Neural cell (in vitro differentiated cells): ENCODE results near the gene EVPL. TPM values are rescaled to one million over a fixed set of nuclear protein-coding genes. Genes with fewer than 3 reads are reported as not detected.
A peak's percentile ranks its signal among the peaks of the same experiment; 100 is the strongest.

ENCODE experiments used
- H2AFZ ChIP-seq: fragments of 200-600, 300-800 bp; sonication (generic), shearing (Covaris generic); 2 replicates; pipeline ENCODE4 v1.6.0; 2014; ENCODE audit warnings: low read depth, mild to moderate bottlenecking, antibody characterized with exemption, low read length, moderate library complexity
- H3F3A ChIP-seq: fragments of 200-600 bp; shearing (Covaris generic); 2 replicates; pipeline ENCODE4 v1.6.1; 2016; ENCODE audit warnings: mild to moderate bottlenecking, moderate library complexity, mixed read lengths, antibody characterized with exemption, low read length; ENCODE audit not compliant: insufficient read depth, poor library complexity, severe bottlenecking
- H3K27ac ChIP-seq: fragments of 200-600, 300-800 bp; sonication (generic), shearing (Covaris generic); 2 replicates; pipeline ENCODE4 v1.5.1; 2014; ENCODE audit warnings: mild to moderate bottlenecking, low read length, moderate library complexity
- H3K27me3 ChIP-seq: fragments of 300-800, 200-600 bp; sonication (generic), shearing (Covaris generic); 2 replicates; pipeline ENCODE4 v1.6.0; 2014; ENCODE audit warnings: mild to moderate bottlenecking, low read depth, low read length, moderate library complexity; ENCODE audit not compliant: insufficient read depth
- H3K36me3 ChIP-seq: fragments of 300-800, 200-600 bp; sonication (generic), shearing (Covaris generic); 2 replicates; pipeline ENCODE4 v1.5.1; 2014; ENCODE audit warnings: mild to moderate bottlenecking, antibody characterized with exemption, low read length, moderate library complexity; ENCODE audit not compliant: insufficient read depth
- H3K4me2 ChIP-seq: fragments of 300-800, 200-600 bp; sonication (generic), shearing (Covaris generic); 2 replicates; pipeline ENCODE4 v1.6.0; 2014; ENCODE audit warnings: mild to moderate bottlenecking, low read length
- H3K4me3 ChIP-seq: fragments of 300-800, 200-600 bp; sonication (generic), shearing (Covaris generic); 2 replicates; pipeline ENCODE4 v1.5.1; 2014; ENCODE audit warnings: mild to moderate bottlenecking, low read length, moderate library complexity
- H3K79me2 ChIP-seq: fragments of 200-600 bp; shearing (Covaris generic); replicated peaks from 2 replicates; pipeline ENCODE4 v1.6.0; 2014; ENCODE audit warnings: mild to moderate bottlenecking, low read length, moderate library complexity; ENCODE audit not compliant: insufficient read depth
- H3K9ac ChIP-seq: fragments of 300-800, 200-600 bp; sonication (generic), shearing (Covaris generic); 2 replicates; pipeline ENCODE4 v1.6.1; 2016; ENCODE audit warnings: mild to moderate bottlenecking, low read length, mixed read lengths
- H3K9me2 ChIP-seq: fragments of 200-600 bp; shearing (Covaris generic); 2 replicates; pipeline ENCODE4 v1.6.1; 2016; ENCODE audit warnings: mild to moderate bottlenecking, low read length, mixed read lengths; ENCODE audit not compliant: insufficient read depth
- H3K9me3 ChIP-seq: fragments of 200-600, 300-800 bp; sonication (generic), shearing (Covaris generic); 2 replicates; pipeline ENCODE4 v1.6.1; 2016; ENCODE audit warnings: mild to moderate bottlenecking, mixed run types, low read length, moderate library complexity, mixed read lengths
- H4K20me1 ChIP-seq: fragments of 200-600 bp; shearing (Covaris generic); 2 replicates; pipeline ENCODE4 v1.6.1; 2016; ENCODE audit warnings: mild to moderate bottlenecking, mixed run types; ENCODE audit not compliant: insufficient read depth
- CTCF ChIP-seq: fragments of 450-650 bp; IDR thresholded peaks from 2 replicates; pipeline ENCODE4 v1.5.1; 2014; ENCODE audit warnings: antibody characterized with exemption, mild to moderate bottlenecking, moderate library complexity; ENCODE audit not compliant: poor library complexity, severe bottlenecking
- EP300 ChIP-seq: fragments of 450-650 bp; conservative IDR thresholded peaks from 2 replicates; pipeline ENCODE4 v1.6.1; 2014; ENCODE audit warnings: antibody characterized with exemption, mild to moderate bottlenecking, moderate library complexity; ENCODE audit not compliant: poor library complexity, severe bottlenecking
- EZH2 ChIP-seq: fragments of 200-600, 300-800 bp; shearing (Covaris generic), sonication (generic); IDR thresholded peaks from 2 replicates; pipeline ENCODE4 v1.6.1; 2014; ENCODE audit warnings: antibody characterized with exemption, low read length, borderline replicate concordance, mild to moderate bottlenecking; ENCODE audit not compliant: insufficient read depth, poor library complexity, severe bottlenecking
- MXI1 ChIP-seq: fragments of 450-650 bp; conservative IDR thresholded peaks from 2 replicates; pipeline ENCODE4 v1.6.1; 2014; ENCODE audit warnings: antibody characterized with exemption, mild to moderate bottlenecking; ENCODE audit not compliant: poor library complexity, severe bottlenecking
- POLR2AphosphoS5 ChIP-seq: IDR thresholded peaks from 2 replicates; pipeline ENCODE4 v1.6.1; 2012
- RAD21 ChIP-seq: fragments of 450-650 bp; conservative IDR thresholded peaks from 2 replicates; pipeline ENCODE4 v1.6.1; 2014; ENCODE audit warnings: antibody characterized with exemption, mild to moderate bottlenecking, moderate library complexity
- REST ChIP-seq: IDR thresholded peaks from 2 replicates; pipeline ENCODE4 v1.6.1; 2012; ENCODE audit warnings: borderline replicate concordance
- SMC3 ChIP-seq: fragments of 450-650 bp; conservative IDR thresholded peaks from 2 replicates; pipeline ENCODE4 v1.6.1; 2014; ENCODE audit warnings: antibody characterized with exemption, mild to moderate bottlenecking, moderate library complexity; ENCODE audit not compliant: poor library complexity
- TAF1 ChIP-seq: IDR thresholded peaks from 2 replicates; pipeline ENCODE4 v1.6.1; 2012; ENCODE audit warnings: low read depth
- polyA plus RNA-seq: library from polyadenylated mRNA; depleted of rRNA; stranded (reverse); fragments of >200 nt; gene quantifications from 2 replicates; pipeline ENCODE4 v1.2.3, GENCODE V29; 2014

The EVPL gene
- polyA plus RNA-seq, 1 donor from 2014 or later: not detected

GRCh38 chr17:75981019-75981615 lies 46.0 kb downstream of the EVPL start:
- peaks cover 3% of the 10 kb centered on the region for H3F3A ChIP-seq
- H3K9me3 ChIP-seq: no peaks in the 10 kb centered on the region
- no peak overlapping the region for H3K9ac ChIP-seq
- no peak overlapping the region for H3K4me3 ChIP-seq
- H3K9me2 ChIP-seq: no peaks in the 10 kb centered on the region
- no peak overlapping the region for H3K27ac ChIP-seq
- peaks cover 23% of the 10 kb centered on the region for H3K79me2 ChIP-seq
- TF ChIP-seq MXI1: no peak
- no peak for TF ChIP-seq POLR2AphosphoS5
- no peak for TF ChIP-seq SMC3
- no peak for TF ChIP-seq REST
- no peak for TF ChIP-seq EZH2
- TF ChIP-seq TAF1: no peak
- no peak for TF ChIP-seq RAD21
- no peak for TF ChIP-seq EP300
- no peak for TF ChIP-seq CTCF
- no peak overlapping the region for H3K4me2 ChIP-seq
- H3K27me3 ChIP-seq: no peaks in the 10 kb centered on the region
- H4K20me1 ChIP-seq: no peaks in the 10 kb centered on the region
- no peak overlapping the region for H2AFZ ChIP-seq
- no peaks in the 10 kb centered on the region for H3K36me3 ChIP-seq

GRCh38 chr17:75980188-75981018 lies 46.7 kb downstream of the EVPL start:
- H3K4me2 ChIP-seq: peak overlapping the region; percentile 71
- no peaks in the 10 kb centered on the region for H3K36me3 ChIP-seq
- H3K27me3 ChIP-seq: no peaks in the 10 kb centered on the region
- TF ChIP-seq CTCF (no peak), POLR2AphosphoS5 (no peak), EZH2 (no peak), MXI1 (no peak), SMC3 (no peak), RAD21 (no peak), REST (no peak), EP300 (no peak), TAF1 (no peak)
- peak overlapping the region; percentile 99 for H3K27ac ChIP-seq
- peaks cover 31% of the 10 kb centered on the region for H3K79me2 ChIP-seq
- H3K9ac ChIP-seq: peak overlapping the region; percentile 93
- H3F3A ChIP-seq: peaks cover 3% of the 10 kb centered on the region
- H2AFZ ChIP-seq: peak overlapping the region; percentile 90
- no peaks in the 10 kb centered on the region for H3K9me3 ChIP-seq
- peak overlapping the region; percentile 94 for H3K4me3 ChIP-seq
- no peaks in the 10 kb centered on the region for H3K9me2 ChIP-seq
- H4K20me1 ChIP-seq: no peaks in the 10 kb centered on the region
